T47D (cell line): ENCODE results near the gene PSMC6.

Experiments used
- DNase-seq, 2 experiments: peaks; one replicate each; pipeline versions ENCODE4 v3.0.0 to v3.0.0-alpha.2; 2011 to 2012; ENCODE audit warnings: low read depth in 1 of 2, low spot score in 1 of 2
- JUND ChIP-seq: IDR thresholded peaks from 2 replicates; pipeline ENCODE4 v1.6.1; 2012; ENCODE audit warnings: low read depth
- in situ Hi-C: cut with HindIII; loops from 2 replicates; pipeline ENCODE4 v1.10.0; 2016; ENCODE audit warnings: low sequenced_read_pairs, low pct_unique_long_range_greater_than_20kb

The PSMC6 gene

DNA sequence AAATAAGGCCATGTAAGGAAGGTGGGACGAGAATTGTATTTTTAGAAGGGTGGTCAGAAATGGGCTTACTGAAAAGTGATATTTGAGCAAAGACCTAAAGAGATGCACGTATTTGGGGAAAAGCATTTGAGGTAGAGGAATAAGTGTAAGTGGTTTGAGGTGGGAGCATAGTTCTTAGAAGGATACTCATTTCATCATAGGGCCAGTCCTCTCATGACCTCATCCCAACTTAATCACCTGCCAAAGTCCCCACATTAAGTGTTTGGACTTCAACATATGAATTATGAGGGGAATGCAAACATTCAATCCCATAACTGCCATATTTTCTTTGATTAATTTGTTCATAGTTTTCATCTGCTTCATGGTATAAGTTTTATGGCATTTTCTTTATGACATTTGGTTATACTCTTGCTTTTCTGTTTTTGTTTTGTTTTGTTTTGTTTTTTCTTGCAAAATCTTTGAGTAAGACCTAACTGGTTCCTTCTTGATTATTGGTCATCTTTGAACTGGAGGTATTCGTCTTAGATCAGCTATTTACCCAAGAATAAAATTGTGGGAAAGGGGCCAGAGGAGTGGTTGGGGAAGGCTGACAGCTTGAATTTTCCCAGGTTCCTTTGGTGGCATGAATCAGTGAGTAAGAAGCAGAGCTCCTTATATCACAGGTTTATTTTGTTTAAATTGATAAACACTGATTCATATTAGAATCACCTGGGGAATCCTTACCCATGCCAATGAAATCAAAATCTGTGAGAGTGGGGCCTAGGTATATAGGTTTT, 60.2 kb downstream of the PSMC6 start:
- no peak for TF ChIP-seq JUND
- in situ Hi-C loops, result no loop called here
- no peak for DNase-seq

DNA sequence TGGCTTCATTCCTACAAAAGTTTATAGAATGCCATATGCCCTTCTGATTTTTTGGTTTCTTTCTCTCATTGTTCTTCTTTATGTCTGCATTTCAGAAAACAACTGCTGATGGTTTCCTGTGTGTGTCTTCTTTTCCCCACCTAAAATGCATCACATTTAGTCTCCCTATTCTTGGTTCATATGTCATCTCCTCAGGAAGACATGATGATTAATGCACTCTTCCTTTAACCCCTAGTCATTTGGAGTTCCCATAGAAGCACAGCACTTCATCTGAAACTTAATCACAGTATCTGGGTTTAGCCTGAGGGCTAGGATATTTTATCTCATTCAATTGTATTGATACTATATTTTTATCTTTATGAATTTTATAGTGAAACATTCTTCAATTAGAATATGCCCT, 62.9 kb downstream of the PSMC6 start:
- no peak for DNase-seq
- in situ Hi-C loops, result no loop called here
- no peak for TF ChIP-seq JUND

DNA sequence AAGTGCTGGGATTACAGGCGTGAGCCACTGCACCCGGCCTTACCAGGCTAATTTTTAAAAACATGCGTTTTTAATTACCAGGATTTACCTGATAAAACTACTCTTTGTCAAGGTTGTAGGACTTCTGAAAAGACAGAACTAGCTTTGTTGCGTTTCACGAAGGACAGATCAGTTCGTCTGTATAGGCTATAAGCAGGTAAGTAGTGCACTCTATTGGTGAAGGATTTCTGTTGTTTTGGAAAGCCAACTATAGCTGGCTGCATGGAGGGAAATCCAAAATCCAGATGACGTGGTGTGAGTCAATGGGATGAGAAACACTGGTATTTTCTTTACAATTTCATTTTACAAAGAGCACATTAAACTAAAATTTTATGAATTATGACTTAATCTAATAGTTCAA, 69.8 kb downstream of the PSMC6 start:
- TF ChIP-seq JUND, result no peak
- in situ Hi-C loops, result no loop called here
- no peak for DNase-seq
